HEK293T (cell line): ENCODE data around the gene CCSER1.

Source experiments
- ARNT ChIP-seq: fragments of 450-650 bp; IDR thresholded peaks from 2 replicates; pipeline ENCODE4 v1.6.1; 2017; ENCODE audit warnings: mild to moderate bottlenecking
- ELF4 ChIP-seq: fragments of 450-650 bp; IDR thresholded peaks from 2 replicates; pipeline ENCODE4 v1.6.1; 2017; ENCODE audit warnings: antibody characterized with exemption

- TF ChIP-seq ARNT (no peak), ELF4 (no peak)
Measured at GRCh38 chr4:90274175-90274574, 147.0 kb downstream of the CCSER1 start.
